ENCODE results near the gene ZNHIT2. TPM values are rescaled to one million over a fixed set of nuclear protein-coding genes. Genes with fewer than 3 reads are reported as not detected.

Gene ZNHIT2
- total and polyA plus RNA-seq, 2 of the 13 experiments (the other 11 are each of a cell fraction or from before 2014, with no cell fraction given) = 1.1 to 6.5 TPM

GRCh38 chr11:65116370-65117205, 913 bp downstream of the ZNHIT2 start (continued):
- TF ChIP-seq MAX (IDR thresholded peaks at IDR 0.05) (peak; percentile 60; the same call in 1 of the 2 replicates), TRAFD1 (CRISPR knock-in tag; IDR thresholded peaks at IDR 0.05; ENCODE audit: borderline replicate concordance) (no peak), ZBTB33 (CRISPR knock-in tag; IDR thresholded peaks at IDR 0.05) (peak; percentile 54), ZNF160 (CRISPR knock-in tag; IDR thresholded peaks at IDR 0.05) (0 out of 2 replicates have a peak, but pooled peaks have one; percentile 36), PAF1 (CRISPR knock-in tag; IDR thresholded peaks at IDR 0.05) (peak; percentile 71; the same call in 1 of the 2 replicates), ZSCAN9 (CRISPR knock-in tag; IDR thresholded peaks at IDR 0.05; ENCODE audit: borderline replicate concordance) (0 out of 2 replicates have a peak, but pooled peaks have one; percentile 14), YY1 (IDR thresholded peaks at IDR 0.05; ENCODE audit: insufficient read depth, insufficient replicate concordance, low read depth, low read length) (peak; percentile 3)
